GM10248 (cell line): ENCODE results near the gene ROM1.
"Not testable (repeated sequence)": the region's sequence is repeated elsewhere in the genome, so short reads cannot be mapped to it uniquely, and the experiment has no call there.

ENCODE experiments used
- CTCF ChIA-PET: fragments of 300-600 bp; sonication (Branson Sonifier 250); formaldehyde crosslinking; extraction: SDS; loops from one replicate; lab custom pipeline; 2021; ENCODE audit warnings: antibody characterized with exemption; lab: Yijun Ruan, JAX
- POLR2A ChIA-PET: fragments of 350-650 bp; sonication (Branson Sonifier 250); formaldehyde crosslinking; extraction: SDS; loops from one replicate; lab custom pipeline; 2020; ENCODE audit warnings: antibody characterized with exemption; lab: Yijun Ruan, JAX
- DNase-seq: peaks from one replicate; pipeline ENCODE4 v3.0.0; 2012; ENCODE audit errors: extremely low spot score
- TF ChIP-seq, protein P1 (sequence below): IDR thresholded peaks from 2 replicates; pipeline ENCODE4 v1.5.1; 2012; ENCODE audit warnings: mild to moderate bottlenecking, low read depth; ENCODE audit errors: extremely low read depth, missing control alignments, control extremely low read depth

ROM1 gene

GRCh38 chr11:62649486-62649885 lies 36.4 kb downstream of the ROM1 start:
- ChIA-PET POLR2A (interaction anchor here (1.0 to 4.2 kb wide), 2 partner anchors 16 to 191 kb away, joined by 4 to 37 read pairs; partner anchors contain the start of genes C11orf98 and CSKMT), CTCF (interaction anchor here (1.1 to 1.3 kb wide), 2 partner anchors 38 to 58 kb away, joined by 4 to 5 read pairs; partner anchors contain the start of gene TUT1)
- TF ChIP-seq, protein P1, sequence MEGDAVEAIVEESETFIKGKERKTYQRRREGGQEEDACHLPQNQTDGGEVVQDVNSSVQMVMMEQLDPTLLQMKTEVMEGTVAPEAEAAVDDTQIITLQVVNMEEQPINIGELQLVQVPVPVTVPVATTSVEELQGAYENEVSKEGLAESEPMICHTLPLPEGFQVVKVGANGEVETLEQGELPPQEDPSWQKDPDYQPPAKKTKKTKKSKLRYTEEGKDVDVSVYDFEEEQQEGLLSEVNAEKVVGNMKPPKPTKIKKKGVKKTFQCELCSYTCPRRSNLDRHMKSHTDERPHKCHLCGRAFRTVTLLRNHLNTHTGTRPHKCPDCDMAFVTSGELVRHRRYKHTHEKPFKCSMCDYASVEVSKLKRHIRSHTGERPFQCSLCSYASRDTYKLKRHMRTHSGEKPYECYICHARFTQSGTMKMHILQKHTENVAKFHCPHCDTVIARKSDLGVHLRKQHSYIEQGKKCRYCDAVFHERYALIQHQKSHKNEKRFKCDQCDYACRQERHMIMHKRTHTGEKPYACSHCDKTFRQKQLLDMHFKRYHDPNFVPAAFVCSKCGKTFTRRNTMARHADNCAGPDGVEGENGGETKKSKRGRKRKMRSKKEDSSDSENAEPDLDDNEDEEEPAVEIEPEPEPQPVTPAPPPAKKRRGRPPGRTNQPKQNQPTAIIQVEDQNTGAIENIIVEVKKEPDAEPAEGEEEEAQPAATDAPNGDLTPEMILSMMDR = no peak
- DNase-seq = no peak

DNA sequence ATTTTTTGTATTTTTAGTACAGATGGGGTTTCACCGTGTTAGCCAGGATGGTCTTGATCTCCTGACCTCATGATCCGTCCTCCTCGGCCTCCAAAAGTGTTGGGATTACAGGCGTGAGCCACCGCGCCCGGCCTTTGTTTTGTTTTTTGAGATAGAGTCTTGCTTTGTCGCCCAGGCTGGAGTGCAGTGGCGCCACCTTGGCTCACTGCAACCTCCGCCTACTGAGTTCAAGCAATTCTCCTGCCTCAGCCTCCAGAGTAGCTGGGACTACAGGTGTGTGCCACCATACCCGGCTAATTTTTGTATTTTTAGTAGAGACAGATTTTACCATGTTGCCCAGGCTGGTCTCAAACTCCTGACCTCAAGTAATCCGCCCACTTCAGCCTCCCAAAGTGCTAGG lies 37.2 kb downstream of the ROM1 start:
- DNase-seq = not testable (repeated sequence)

GRCh38 chr11:62652161-62653006 lies 39.3 kb downstream of the ROM1 start:
- TF ChIP-seq, protein P1 = no peak
- CTCF ChIA-PET = interaction anchor here (0.6 to 1.1 kb wide), 5 partner anchors 11 to 74 kb away, joined by 3 read pairs; no protein-coding TSS in a partner anchor
- POLR2A ChIA-PET = interaction anchor here (0.9 to 1.4 kb wide), 4 partner anchors 13 to 61 kb away, joined by 5 to 38 read pairs (median 6); partner anchors contain the start of genes B3GAT3, C11orf98, CSKMT and TUT1
- no peak for DNase-seq

More for the DNA sequence above, 37.2 kb downstream of the ROM1 start:
- CTCF ChIA-PET = interaction anchor here (1.1 to 1.6 kb wide), 4 partner anchors 13 to 59 kb away, joined by 4 to 5 read pairs (median 4); partner anchors contain the start of genes B3GAT3 and TUT1
- POLR2A ChIA-PET = interaction anchor here (0.7 to 4.2 kb wide), 2 partner anchors 15 to 55 kb away, joined by 3 to 37 read pairs; partner anchors contain the start of genes C11orf98 and CSKMT

GRCh38 chr11:62654297-62654696 lies 41.2 kb downstream of the ROM1 start:
- TF ChIP-seq, protein P1 = no peak
- CTCF ChIA-PET = interaction anchor here (0.8 to 1.8 kb wide), 4 partner anchors 11 to 112 kb away, joined by 3 to 6 read pairs (median 4); partner anchors contain the start of genes C11orf98, CSKMT and LRRN4CL
- POLR2A ChIA-PET = interaction anchor here (0.6 to 4.2 kb wide), 6 partner anchors 11 to 63 kb away, joined by 3 to 83 read pairs (median 4); partner anchors contain the start of genes C11orf98, CSKMT, MTA2 and TUT1
- DNase-seq = no peak

- no peak for DNase-seq
- CTCF ChIA-PET = interaction anchor here (1.1 to 1.9 kb wide), 9 partner anchors 8 to 46 kb away, joined by 3 to 7 read pairs (median 6); partner anchors contain the start of genes C11orf98, CSKMT, GANAB and LBHD1
- POLR2A ChIA-PET = interaction anchor here (0.6 to 4.2 kb wide), 4 partner anchors 8 to 65 kb away, joined by 3 to 83 read pairs (median 8); partner anchors contain the start of genes C11orf98, CSKMT and TUT1
- TF ChIP-seq, protein P1 = no peak
Measured at GRCh38 chr11:62656796-62657429, 43.9 kb downstream of the ROM1 start.

- TF ChIP-seq, protein P1 = no peak
- ChIA-PET POLR2A (interaction anchor here (0.5 to 3.8 kb wide), 52 partner anchors 9 to 1527 kb away, joined by 3 to 95 read pairs (median 6); partner anchors contain the start of genes B3GAT3, EEF1G, GANAB and HNRNPUL2), CTCF (interaction anchor here (0.8 to 2.4 kb wide), 20 partner anchors 8 to 240 kb away, joined by 3 to 11 read pairs (median 6); partner anchors contain the start of genes B3GAT3, GANAB and SLC3A2)
- peak; percentile 71 for DNase-seq
Measured at GRCh38 chr11:62664405-62665074, 51.5 kb downstream of the ROM1 start.
